GM19240 (cell line): ENCODE results near the gene HS1BP3.

Experiments
- DNase-seq: peaks from one replicate; pipeline ENCODE4 v3.0.0; 2011; ENCODE audit warnings: low spot score; ENCODE audit not compliant: insufficient read length

The HS1BP3 gene

DNA sequence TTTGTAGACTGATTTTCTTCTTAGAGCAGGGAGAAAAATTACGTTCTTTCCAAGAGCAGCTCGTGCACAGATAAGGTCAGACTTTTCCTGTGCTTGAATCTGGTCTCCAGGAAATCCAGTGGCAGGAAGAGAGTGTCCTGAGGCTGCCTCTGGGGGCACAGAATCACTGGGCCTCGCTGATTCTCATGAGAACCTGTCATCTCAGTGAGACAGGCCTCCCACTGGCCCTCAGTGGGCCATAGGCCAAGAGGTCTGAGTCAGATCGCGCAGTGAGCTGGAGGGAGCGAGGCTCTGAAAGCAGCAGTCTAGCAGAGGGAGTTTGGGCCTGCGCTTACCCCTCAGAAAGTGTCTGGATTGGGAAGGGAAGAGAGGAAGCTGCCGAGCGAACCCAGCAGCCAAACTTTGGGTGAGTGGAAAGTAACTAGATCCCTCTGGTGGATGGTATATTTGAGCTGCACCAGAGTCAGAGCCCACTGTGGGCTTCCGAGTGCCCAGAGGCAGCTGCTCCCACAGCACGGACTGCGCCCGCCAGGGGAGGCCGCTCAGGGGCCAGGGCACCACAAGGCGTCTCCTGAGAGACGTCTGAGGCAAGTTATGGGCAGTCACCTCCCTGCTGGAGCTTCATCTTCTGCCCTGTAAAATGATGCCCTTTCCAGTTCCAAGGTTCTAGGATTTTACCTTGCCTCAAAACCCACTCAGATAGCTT is 24.2 kb upstream of the HS1BP3 start:
- DNase-seq: no peak

DNA sequence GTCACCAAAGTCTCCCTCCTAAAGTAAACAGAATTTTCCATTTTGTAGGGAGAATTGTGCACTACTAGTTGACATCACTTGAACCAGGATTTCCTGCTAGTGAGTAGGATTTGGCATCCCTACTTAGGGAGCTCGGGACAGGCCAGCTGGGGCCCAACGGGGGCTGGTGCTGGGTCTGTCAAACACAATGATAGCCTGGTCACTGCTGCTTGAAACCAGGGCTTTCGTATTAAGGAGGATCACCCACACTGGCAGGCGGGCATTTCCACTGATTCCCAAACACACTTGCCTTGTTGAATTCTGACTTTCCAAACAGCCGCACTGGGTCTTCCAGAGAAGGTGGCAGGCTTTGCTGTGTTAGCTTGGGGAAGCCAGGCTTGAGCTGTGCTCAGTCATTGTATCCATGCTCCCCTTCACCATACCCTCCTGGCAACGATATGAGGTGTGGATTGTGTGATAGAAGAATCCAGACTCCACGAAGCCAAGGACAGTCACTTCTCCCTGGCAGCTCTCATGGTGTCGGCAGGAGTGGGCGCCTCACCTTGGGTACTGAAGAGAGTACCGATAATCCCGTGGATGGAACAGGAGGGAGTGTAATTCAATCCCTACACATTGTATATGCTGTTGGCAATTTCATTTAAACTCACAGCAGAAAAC is 23.5 kb upstream of the HS1BP3 start:
- no peak for DNase-seq

DNA sequence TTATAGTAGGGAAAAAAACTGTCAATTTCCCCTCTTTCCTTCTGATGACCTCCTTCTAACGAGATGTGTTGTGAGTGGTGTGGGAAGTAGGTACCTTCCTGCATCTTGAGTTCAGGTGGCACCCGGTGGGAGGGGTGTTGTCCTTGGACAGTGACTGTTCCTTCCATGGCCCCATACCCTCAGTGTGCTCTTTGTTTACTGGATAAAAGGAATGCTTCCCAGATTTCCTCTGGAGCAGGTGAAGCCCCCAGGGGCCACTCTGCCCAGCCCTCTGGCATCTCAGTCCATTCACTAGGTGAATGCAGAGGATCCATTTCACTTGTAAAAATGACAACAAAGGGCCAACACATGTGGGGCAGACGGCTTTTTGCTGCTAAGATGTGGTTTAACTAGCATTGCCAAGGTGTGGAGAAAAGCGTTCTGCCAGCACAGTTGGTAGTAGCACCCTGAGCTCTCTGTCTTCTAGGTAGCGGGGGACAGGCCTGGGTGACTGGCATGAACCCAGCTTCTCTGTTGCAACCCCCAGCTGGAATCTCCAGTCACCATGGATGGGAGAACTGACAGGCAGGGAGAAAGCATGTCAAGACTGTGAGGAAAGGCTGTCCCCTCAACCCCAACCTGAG is 22.9 kb upstream of the HS1BP3 start:
- no peak for DNase-seq

DNA sequence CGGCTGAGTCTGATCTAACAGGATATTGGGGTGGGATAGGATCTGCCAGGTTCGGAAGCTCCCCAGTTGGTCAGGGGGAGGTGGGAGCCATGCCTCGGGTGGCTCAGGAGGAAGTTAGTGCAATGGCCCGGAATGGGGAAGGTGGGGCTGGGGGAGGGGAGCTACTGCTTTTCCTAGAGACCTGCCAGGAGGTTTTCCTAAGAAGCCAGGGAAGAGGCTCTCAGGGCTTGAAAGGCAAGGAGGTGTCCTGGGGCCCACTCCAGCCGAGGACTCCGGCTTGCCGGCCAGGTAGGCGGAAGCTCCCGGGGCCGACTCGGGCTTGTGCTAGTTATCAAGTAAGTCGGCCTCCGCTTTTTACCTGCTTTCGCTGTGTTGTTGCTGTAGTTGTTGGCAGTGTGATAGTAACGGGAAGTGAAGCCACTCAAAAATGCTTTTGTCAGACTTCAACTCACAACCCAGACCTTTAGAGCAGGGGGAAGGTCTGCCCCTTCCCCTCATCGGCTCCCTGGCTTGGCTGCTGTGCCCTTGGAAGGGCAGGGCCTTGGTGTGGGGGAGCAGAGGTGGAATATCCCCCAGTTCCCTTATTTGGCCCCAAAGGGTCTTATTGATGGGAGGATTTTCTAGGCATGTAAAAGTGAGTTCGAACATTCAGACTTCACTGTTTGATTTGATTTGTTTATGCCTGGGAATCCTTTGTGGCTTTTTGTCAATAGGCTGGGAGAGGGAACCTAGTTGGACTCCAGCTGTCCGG is 21.5 kb upstream of the HS1BP3 start:
- DNase-seq: no peak

DNA sequence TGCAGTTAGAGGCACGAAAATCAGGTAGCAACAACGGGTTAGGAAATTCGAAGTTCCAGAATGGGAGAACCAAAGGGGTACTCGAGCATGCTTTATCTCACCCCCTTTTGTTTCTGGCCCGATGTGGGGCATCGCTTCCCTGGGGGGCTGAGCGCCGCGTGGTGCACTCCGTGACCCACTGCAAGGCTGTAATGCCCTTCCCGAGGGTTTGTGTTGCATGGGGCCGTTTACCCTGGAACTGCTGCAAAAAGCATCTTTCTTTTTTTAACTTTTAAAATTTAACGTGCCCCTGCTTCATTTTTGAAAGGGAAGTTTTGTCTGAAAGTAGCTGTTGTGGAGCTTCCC is 20.8 kb upstream of the HS1BP3 start:
- no peak for DNase-seq

DNA sequence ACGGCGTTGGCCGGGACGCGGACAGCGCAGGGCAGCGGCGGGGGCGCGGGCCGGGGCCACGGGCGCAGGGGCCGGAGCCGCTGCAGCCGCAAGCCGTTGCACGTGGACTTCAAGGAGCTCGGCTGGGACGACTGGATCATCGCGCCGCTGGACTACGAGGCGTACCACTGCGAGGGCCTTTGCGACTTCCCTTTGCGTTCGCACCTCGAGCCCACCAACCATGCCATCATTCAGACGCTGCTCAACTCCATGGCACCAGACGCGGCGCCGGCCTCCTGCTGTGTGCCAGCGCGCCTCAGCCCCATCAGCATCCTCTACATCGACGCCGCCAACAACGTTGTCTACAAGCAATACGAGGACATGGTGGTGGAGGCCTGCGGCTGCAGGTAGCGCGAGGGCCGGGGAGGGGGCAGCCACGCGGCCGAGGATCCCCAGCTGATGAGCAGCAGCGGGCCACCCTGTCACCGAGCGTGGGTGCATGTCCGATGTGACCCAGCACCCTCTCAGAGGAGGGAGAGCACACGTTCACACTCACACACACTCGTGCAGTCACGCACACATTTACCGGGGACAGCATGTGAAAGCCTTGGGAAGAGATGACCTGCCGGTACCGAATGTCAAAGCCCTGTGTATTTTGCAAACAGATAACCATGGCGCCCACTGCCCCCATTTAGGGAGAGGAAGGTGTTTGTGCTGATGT is 20.3 kb upstream of the HS1BP3 start:
- no peak for DNase-seq

DNA sequence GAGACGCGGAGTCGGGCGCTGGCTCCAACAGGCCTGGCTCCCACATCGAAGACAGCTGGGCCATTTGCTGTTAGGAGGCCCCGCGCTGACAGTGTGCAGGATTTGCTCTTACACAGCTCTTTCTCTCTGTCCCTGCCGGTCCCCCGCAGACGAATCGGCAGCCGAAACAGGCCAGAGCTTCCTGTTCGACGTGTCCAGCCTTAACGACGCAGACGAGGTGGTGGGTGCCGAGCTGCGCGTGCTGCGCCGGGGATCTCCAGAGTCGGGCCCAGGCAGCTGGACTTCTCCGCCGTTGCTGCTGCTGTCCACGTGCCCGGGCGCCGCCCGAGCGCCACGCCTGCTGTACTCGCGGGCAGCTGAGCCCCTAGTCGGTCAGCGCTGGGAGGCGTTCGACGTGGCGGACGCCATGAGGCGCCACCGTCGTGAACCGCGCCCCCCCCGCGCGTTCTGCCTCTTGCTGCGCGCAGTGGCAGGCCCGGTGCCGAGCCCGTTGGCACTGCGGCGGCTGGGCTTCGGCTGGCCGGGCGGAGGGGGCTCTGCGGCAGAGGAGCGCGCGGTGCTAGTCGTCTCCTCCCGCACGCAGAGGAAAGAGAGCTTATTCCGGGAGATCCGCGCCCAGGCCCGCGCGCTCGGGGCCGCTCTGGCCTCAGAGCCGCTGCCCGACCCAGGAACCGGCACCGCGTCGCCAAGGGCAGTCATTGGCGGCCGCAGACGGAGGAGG is 19.6 kb upstream of the HS1BP3 start:
- DNase-seq: no peak

DNA sequence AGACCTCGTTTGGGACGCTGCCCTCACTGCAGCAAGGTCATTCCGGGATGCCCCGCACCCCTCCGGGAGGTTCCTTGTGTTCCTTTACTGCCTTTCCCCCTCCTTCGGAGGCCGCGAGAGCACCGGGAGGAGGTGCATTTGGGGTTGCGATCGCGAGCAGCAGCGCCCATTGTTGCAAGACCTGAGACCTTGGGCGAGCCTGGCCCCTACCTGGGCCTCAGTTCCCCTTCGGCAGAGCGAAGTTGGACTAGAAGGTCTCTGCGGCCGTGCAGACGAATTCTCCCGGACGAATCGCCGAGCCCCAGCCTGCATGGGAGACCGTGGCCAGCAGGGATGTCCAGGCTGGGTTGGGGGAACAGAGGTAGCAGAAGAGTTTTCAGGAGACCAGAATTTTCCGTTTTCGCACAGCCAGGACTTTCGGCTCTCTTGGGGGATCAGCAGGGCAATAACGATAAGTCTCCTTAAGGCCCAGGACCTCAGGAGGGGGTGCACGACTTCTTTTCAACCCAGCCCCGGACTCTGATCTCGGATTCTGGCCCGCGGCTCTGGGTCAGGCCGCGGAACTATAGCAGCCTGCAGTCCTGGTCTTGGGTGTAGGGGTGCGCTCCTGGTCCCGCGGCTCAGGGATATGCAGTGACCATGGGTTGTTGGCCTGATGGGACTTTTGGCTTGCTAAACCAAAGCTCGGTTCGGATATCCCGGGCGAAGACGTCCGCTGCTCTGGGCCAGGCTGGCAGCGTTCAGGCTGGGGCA is 18.8 kb upstream of the HS1BP3 start:
- DNase-seq: no peak

DNA sequence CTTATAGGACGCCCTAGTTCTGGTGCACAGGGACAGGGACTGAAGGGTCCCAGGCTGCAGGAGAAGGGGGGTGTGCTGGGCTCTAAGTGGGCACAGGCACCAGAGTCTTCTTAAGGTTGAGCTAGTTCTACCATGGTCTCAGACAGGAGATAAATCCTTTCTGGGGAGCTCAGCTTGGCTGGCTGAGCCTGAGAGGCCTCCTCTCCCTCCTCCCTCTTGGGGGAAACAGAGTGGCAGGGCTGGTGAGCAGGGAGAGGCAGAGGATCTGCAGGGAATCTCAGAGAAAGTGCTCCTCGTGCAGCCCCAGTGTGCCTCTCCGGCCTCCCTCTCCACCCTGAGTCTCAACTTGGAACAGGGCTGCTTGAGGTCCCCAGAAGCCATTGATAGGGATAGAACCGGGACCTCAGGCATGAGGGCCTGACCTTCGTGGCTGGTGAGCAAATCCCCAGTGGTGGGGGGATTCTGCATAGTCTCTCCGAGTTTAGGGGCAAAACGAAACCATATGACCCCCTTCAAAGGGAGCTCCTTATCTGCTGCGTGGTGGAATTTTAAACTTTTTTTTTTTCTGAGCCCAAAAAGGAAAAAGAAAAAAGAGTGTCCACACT is 18.1 kb upstream of the HS1BP3 start:
- no peak for DNase-seq

DNA sequence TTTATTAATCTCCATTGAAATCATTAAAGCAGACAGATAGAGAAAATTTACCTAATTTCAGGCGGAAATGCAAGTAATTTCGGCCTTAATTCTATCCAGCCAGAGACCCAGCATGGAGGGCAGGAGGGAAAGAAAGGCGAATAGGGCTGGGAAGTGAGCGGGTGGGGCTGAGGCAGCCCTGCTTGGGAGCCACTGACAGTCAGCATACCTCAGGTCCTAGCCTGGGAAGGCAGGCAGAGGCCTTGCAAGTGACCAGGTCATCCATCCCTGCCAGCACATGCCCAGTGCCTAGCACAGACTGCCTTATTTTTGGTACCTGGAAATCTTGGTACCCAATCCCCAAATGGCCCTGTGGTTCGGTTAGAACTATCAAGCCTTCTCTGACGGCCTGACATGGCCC is 17.6 kb upstream of the HS1BP3 start:
- no peak for DNase-seq

DNA sequence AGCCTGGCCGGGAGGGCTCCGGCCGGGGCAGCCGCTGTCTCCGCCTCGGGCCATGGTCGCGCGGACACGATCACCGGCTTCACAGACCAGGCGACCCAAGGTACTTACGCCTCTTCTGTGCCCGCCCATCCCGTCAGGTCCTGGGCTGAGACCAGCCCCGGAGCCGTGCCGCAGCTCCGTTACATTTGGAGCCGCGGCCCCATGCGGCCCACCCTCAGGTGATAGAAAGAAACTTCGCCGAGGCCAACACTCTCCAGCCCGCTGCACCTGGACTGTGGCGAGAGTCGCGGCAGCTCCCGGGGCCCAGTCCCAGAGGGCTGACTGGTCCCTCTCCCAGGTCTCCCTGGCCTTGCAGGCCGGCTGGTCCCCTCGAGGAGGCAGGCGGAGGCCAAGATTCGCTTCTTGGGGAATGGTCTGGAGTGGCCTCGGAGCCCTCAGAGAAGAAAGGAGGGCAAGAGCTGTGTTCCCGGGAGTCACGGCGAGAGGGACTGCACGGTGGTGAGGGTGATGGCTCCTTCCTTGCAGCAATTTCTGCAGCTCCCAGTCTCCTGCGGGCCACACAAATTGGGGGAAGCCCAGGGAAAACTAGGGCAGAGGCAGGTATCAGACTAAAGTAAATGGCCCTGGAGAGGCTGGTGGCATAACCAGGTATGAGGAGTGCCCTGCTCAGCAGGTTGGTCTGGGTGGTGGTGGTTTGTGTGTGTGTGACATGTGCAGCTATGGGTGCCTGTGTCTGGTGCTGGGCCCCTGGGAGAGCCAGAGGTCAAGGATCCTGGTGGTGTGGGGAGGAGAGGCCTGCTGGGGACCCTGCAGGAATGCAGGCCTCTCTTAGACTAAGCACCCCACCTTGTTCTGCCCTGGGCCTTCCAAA is 16.9 kb upstream of the HS1BP3 start:
- DNase-seq: no peak

DNA sequence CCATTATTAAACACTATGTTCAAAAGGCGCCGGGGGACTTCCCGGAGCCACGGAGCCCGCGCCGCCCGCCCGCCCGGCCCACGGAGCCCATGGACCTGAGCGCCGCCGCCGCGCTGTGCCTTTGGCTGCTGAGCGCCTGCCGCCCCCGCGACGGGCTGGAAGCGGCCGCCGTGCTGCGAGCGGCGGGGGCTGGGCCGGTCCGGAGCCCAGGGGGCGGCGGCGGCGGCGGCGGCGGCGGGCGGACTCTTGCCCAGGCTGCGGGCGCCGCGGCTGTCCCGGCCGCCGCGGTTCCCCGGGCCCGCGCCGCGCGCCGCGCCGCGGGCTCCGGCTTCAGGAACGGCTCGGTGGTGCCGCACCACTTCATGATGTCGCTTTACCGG is 16.2 kb upstream of the HS1BP3 start:
- no peak for DNase-seq

DNA sequence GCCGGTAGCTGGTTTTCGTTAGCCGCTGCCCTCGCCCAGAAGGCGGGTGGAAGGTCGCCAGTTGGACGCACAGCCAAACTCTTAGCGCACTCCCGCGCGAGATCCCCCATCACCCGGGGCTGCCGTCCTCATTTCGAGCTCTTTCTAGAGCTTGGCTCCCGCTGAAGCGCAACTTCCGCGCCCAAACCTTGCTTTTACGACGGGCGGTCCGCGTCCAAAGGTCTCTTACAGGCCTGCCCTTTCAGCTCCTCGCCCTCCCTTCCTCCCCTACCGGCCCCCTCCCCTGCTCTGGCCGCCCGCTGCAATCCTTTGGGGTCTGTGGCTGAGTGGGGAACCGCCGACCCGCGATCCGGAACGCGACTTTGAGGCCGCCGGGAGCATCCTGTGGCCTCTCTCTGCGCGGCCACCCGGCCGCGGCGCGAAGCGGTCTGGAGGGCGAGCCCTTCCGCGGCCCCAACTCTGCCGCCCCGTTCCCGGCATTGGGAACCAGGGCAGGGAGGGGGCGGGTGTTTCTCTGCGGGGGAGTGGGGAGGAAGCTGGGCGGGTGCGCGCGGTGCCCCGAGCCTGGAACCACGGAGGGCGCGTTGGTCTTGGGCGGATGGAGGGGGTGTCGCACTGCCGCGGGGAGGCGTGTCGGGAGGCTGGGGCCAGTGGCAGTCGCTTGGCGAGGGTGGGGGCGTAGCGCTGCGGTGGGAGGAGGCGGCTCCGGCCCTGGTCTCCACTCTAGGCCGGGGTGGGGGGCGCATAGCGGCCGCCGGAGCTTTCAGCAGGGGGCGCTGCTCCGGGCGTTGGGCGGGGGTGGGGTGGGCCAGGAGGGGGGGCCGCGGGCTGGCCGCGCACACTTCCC is 15.6 kb upstream of the HS1BP3 start, which contains the start of gene GDF7:
Gene GDF7, plus strand, starts transcription at position 841 of the 847 bp plus-strand sequence. CDS start 96 bp downstream, outside the sequence.
- DNase-seq: peak; percentile 38

DNA sequence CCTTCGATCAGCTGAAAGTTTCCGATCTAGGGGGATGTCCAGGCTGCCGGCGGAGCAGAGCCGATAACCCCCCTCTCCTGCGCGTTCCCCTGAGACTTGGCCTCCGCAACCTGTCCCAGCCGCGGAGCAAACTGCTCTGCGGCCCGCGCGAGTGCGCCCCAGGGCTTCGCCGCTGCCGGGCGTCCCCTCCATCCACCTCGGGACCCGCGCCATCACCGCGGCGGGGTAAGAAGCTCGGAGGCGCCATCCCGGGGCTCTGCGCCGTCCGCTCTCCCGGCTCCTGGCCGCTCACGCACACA is 15.1 kb upstream of the HS1BP3 start:
- no peak for DNase-seq

DNA sequence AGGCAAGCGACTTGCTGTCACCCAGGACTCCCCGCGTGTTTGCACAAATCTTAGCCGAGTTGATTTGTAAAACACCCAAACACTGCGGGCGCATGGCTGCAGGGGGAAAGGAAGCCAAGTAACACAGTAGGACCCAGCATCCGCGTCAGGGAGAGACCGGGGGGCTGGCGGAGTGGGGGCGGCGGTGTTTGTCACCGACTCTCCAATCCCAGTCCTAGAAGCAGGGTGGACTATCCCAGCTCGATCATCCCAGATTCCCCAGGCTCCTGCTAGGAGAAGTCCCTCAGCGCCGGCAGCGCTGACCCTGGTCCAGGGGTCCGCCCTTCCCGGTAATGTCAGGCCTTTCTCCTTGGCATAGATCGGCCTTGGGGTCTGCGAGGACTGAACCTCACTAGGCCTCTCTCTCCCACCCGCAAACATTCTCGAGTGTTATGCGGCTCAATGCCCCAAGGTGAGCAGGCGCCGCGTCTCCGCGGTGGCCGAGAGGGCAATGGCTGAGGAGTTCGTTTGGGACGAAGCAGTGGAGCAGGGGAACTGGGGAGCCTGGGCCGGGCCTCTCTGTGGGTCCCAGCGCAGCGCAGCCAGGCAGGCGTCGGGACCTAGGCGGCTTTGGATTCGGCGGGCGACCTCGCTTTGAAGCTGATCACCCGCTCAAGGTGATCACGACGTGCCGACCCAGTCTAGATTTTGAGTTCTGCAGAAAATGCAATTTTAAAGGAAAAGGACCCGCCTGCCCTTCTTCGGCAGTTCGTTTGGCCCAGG is 14.5 kb upstream of the HS1BP3 start:
- no peak for DNase-seq

DNA sequence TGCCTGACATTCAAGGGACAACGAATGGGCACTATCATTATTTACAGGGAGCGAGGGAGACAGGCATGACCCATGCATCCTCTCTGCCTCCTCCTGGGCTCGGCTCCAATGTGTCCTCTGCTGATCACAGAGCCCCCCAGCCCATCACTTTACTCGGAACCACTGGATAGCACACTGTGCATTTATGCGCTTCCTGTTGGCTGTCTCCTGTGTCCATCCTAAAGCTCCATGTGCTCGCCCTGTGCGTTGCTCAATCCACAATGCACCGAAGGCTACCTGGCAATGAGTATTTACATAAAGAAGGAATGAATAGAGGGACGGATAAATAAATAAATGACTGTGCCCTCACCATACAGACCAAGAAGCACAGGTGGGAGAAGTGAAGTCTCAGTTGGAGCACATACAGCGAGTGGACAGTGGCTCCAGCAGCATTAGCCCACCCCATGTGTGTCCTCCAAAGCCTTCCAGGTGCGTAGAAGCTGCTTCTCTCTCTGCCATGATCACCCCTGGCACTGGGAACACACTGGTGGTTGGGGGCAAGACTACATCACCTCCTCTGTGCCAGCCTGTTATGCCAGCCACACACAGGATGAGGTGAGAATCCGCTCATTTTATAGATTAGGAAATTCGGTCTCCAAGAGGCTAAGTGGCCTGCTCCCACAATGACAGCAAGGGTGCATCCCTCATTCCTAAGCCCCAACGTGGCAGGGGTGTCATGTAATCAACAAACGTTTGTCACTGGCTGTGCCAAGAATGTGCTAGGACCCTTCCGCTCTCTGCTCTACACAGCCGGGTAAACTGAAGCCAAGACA is 13.7 kb upstream of the HS1BP3 start:
- DNase-seq: no peak

DNA sequence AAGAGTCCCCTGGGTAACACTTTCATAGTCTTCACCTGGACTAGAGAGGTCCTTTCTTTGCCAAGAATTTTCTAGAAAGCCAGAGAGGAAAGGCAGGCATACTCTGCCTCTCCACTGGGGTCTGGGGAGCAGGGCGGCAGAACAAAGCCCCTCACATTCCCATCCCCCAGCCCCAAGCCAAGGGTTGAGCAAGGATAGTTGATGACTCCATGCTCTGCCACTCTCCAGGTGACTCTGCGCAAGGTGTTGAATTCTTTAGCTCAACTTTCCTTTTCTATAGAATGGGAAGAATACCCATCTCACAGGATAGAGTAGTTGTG is 13.1 kb upstream of the HS1BP3 start:
- DNase-seq: no peak
